HG03280 (cell line): Measurements from ENCODE around the gene CYFIP2.

ENCODE experiments used
- ATAC-seq: cut with Tn5 transposase; IDR thresholded peaks from one replicate; pipeline ENCODE4 v1.9.1; 2021; ENCODE audit warnings: mild to moderate bottlenecking, moderate library complexity; ENCODE audit not compliant: unreplicated experiment

The CYFIP2 gene

GRCh38 chr5:157285310-157286035, 19.6 kb downstream of the CYFIP2 start:
- ATAC-seq: no peak

DNA sequence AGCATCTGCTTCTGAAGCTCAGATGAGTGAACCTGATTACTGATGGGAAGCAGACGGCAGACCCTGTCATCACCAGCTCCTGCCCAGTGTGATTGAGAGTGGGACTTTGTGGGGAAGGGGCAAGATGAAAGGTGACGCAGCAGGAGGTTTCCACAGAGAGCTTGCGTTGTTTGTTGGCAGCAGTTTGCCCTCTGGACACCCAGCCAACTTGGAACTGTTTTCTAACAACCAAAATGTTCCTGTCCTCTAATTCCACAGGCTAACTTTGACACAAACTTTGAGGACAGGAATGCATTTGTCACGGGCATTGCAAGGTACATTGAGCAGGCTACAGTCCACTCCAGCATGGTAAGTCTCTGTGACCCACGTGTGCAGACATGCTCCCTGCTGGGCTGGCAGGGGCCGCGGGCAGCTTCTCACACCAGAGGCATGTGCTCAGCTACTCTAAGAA, 20.9 kb downstream of the CYFIP2 start:
- no peak for ATAC-seq

DNA sequence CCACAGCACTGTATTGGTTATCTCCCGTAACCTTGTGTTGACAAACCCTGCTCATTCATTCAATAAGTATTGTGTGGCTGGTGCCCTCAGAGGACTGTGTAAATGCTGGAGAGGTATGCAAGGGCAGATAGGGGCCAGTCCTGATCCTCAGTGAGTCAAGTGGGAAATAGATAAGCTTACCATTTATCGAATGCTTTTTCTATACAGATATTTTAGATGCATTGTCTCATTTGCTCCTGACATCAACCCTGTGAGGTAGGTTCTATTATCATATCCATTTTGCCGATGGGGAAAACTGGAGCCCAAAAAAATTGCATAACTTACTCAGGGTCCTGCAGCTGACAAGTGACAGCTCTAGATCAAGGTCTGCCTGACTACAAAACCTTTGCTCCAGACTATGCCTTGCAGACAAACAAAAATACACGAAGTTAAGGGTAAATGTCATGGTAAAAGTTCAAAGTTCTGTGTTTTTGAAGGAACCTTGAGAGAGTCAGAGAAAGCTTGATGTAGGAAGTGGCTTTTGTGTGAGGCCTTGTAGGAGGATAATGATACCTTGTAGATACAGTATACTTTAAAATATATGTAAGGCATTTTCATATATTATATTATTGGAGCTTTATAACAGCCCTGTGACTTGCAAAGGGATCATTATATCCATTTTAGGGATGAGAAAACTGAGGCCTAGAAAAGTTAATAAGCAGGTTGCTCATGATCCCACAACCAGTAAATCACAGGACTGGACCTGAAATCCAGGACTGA, 22.7 kb downstream of the CYFIP2 start:
- no peak for ATAC-seq

GRCh38 chr5:157289164-157289819, 23.4 kb downstream of the CYFIP2 start:
- no peak for ATAC-seq

DNA sequence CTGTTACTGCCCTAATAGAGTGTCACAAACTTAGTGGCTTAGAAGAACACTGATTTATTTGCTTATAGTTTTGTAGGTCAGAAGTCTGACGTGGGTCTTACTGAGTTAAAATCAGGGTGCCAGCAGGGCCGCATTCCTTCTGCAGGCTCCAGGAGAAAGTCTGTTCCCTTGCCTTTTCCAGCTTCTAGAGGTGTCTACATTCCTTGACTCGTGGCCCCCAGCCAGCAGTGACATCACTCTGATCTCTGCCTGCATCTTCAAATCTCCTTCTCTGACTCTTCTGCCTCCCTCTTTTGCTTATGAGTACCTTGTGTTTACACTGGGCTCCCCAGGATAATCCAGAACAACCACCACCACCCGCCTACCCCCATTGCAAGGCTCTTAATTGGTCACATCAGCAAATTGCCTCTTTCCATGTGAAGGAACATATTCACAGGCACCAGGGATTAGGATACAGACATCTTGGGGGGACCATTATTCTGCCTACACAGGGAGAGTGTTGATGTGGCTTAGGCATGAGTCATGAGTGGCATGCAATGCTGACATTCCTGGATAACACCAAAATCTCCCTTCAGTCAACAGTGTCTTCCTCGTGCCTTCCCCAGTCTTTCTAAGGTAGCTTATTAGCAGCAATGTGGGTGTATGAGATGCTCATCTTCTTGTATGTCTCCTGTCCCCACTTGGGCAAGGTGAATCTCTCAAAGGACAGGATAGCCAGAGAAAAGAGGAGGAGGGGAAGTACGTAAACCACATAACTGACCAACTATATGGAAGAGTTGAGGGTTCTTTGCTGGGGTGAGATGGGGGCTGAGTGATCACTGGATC, 24.4 kb downstream of the CYFIP2 start:
- no peak for ATAC-seq

- no peak for ATAC-seq
Measured at GRCh38 chr5:157290981-157291711, 25.2 kb downstream of the CYFIP2 start.

GRCh38 chr5:157292599-157292998, 26.7 kb downstream of the CYFIP2 start:
- ATAC-seq: no peak

DNA sequence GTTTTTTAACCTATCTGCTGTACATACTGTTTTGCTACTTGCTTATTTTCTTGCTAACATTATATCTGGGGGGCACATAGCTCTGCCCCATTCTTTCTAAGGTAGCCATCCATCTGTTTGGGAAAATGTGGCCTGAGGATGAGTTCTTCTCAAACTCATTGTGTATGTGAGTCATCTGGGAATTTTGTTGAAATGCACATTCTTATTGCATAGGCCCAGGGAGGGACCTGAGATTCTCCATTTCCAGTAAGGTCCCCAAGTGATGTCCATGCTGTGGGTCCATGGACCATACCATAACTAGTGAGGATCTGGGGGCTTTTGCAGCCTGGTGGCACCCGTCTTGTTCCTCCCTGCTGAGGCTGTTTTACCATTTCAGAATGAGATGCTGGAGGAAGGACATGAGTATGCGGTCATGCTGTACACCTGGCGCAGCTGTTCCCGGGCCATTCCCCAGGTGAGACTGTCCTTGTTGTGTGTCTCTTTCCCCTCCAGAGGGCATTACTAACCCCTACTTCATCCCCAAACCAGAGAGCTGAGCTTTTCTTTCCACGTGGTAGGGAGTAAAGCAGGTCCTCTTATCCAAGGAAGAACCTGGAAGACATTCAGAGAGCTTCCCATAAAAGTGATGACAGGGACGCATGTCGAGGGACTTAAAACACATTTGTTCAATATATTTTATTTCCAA, 28.6 kb downstream of the CYFIP2 start:
- no peak for ATAC-seq

- ATAC-seq: no peak
Measured at GRCh38 chr5:157295247-157295646, 29.3 kb downstream of the CYFIP2 start.

- no peak for ATAC-seq
Measured at GRCh38 chr5:157300564-157300963, 34.6 kb downstream of the CYFIP2 start.

DNA sequence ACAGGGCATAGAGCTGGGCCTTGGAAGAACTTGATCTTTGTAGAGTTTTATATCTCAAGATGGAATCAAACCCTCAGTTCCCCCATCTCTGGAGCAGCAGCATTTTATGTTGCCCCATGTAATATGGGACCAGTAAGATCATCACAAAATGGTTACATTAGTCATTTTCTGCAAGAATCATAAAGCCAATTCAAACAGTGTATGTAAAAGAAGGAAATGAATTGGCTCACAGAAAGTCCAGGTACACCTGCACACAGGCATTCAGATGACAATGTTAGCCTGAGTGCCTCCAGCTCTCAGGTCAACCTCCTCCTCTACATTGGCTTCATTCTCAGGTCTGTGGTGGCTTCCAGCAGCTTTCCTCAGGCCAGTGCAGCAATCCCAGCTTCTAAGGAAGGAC, 35.1 kb downstream of the CYFIP2 start:
- no peak for ATAC-seq

DNA sequence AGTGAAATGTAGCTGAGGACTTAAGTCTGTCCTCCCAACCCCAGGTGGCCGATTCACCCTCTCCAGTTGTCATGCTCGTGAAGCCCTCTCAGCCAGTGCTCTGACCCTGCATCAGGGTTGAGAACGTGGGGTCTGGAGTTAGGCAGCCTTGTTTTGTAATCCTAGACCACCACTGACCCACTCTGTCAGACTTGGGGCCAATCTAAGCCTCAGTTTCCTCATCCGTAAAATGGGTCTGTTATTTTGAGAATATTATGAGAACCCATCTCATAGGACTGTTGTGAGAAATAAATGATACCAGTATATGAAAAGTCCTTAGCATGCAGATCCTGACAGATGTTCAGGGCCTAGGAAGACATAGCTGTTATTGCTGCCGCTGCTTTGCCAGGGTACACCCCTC, 37.1 kb downstream of the CYFIP2 start:
- no peak for ATAC-seq

- no peak for ATAC-seq
Measured at GRCh38 chr5:157303667-157304327, 37.9 kb downstream of the CYFIP2 start.

DNA sequence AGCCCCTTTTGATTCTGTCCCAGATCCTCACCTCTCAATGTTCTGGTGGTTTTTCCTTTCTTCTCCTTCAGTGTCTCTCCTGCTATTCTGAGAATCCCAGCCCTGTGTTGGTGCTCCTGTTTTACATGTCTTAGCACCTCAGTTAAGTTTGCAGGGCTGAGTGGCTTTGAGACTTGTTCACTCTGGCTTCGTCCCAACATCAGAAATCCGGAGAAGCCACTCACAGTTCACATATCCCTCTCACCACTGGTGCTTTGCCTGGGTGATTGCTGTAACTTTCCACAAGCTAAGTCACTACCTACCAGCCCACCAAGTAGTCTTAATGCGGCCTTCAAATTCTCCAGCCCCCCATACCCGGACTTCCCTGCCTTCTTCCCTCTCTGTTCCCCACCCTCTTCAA, 40.2 kb downstream of the CYFIP2 start:
- no peak for ATAC-seq

DNA sequence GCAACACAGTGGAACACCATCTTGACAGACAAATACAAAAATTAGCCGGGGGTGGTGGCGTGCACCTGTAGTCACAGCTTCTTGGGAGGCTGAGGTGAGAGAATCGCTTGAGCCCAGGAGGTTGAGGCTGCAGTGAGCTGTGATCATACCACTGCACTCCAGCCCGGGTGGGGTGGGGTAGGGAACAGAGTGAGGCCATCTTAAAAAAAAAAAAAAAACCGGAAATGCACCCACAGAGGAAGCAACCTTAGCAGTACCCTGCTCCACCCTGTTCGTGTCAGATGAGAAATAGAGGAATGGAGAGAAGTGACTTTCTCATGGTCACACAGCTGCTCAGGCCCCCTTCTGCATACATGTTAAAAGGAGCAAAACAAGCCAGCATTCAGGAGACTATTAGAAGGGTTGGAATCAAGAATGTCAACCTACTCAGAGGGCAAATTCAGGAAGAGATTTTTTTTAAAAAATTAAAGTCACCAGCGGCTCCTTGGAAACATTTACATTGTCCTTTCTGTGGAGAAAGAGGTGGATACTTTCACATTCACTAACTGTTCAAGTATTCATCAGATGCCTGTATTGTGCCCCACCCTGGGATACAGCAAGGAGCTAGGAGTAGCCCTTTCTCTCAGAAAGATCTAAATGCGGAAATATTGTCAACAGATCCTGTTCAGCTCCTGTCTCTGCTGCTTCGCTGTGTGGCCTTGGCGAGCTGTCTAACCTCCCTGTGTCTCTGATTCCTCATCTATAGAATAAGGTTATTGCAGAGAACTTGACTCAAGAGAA, 41.0 kb downstream of the CYFIP2 start:
- ATAC-seq: no peak

GRCh38 chr5:157308836-157309465, 43.0 kb downstream of the CYFIP2 start:
- no peak for ATAC-seq

DNA sequence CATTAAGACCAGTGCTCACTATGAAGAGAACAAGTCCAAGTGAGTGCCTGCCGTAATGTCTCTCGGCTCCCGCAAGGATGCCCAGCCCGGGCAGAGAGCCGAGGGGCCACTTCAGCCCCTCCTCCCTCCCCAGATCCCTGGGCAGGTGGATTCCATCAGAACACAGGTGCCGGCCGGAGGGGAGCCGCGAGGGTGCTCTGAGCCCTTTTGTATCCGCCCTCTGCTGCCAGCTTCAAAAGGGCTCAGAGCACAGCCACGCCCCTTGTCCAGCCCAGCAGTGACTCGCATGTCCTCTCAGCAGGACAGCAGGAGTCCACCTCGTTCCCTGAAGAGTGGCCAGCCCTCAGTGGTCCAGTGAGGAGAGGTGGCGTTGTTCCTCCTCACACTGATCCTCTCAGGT, 43.9 kb downstream of the CYFIP2 start:
- no peak for ATAC-seq

DNA sequence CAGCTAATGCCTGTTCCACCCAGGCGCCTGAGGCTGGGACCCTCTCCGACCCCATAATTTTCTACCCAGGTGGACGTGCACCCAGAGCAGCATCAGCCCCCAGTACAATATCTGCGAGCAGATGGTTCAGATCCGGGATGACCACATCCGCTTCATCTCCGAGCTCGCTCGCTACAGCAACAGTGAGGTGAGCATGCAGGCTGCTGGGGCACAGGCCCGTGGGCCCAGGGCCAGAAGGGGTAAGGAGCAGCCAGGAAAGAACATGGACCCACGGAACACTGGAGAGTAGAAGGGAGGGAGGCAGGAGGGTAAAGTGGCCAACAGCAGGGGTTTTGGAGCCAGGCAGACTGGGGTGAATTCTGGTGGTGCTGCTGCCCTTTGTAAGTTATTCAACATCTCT, 45.7 kb downstream of the CYFIP2 start:
- ATAC-seq: no peak
